ENCODE data around the gene DDB1.

DDB1 gene

GRCh38 chr11:61336171-61336935, 3.4 kb upstream of the DDB1 start:
- peak; percentile 76 to 77 for DNase-seq (ENCODE audit: low read depth in 2 of 2)

- no peak for DNase-seq (ENCODE audit: low read depth in 2 of 2)
Observed at GRCh38 chr11:61335355-61335710, 2.4 kb upstream of the DDB1 start.

- DNase-seq (ENCODE audit: low read depth in 2 of 2), result no peak
Observed at GRCh38 chr11:61334434-61335354, 1.8 kb upstream of the DDB1 start.

- DNase-seq (ENCODE audit: low read depth in 2 of 2), result peak in 1 of 2 donors; percentile 19
Observed at GRCh38 chr11:61333550-61334433, 887 bp upstream of the DDB1 start.

GRCh38 chr11:61332281-61332796, 566 bp downstream of the DDB1 start:
- DNase-seq (ENCODE audit: low read depth in 2 of 2), result no peak

- DNase-seq (ENCODE audit: low read depth in 2 of 2), result no peak
Observed at GRCh38 chr11:61331651-61332050, 1.3 kb downstream of the DDB1 start.

GRCh38 chr11:61329871-61330270, 3.0 kb downstream of the DDB1 start:
- no peak for DNase-seq (ENCODE audit: low read depth in 2 of 2)

GRCh38 chr11:61328351-61328750, 4.6 kb downstream of the DDB1 start:
- no peak for DNase-seq (ENCODE audit: low read depth in 2 of 2)

- no peak for DNase-seq (ENCODE audit: low read depth in 2 of 2)
Observed at GRCh38 chr11:61327669-61328071, 5.2 kb downstream of the DDB1 start.

GRCh38 chr11:61325649-61326414, 7.1 kb downstream of the DDB1 start:
- no peak for DNase-seq (ENCODE audit: low read depth in 2 of 2)

- DNase-seq (ENCODE audit: low read depth in 2 of 2), result no peak
Observed at GRCh38 chr11:61315260-61315659, 17.6 kb downstream of the DDB1 start.

GRCh38 chr11:61310749-61311148, 22.2 kb downstream of the DDB1 start:
- DNase-seq (ENCODE audit: low read depth in 2 of 2), result no peak

- no peak for DNase-seq (ENCODE audit: low read depth in 2 of 2)
Observed at GRCh38 chr11:61309739-61310138, 23.2 kb downstream of the DDB1 start.

- DNase-seq (ENCODE audit: low read depth in 2 of 2), result no peak
Observed at GRCh38 chr11:61309141-61309540, 23.8 kb downstream of the DDB1 start.

GRCh38 chr11:61307354-61307753, 25.6 kb downstream of the DDB1 start:
- no peak for DNase-seq (ENCODE audit: low read depth in 2 of 2)

GRCh38 chr11:61306221-61306620, 26.7 kb downstream of the DDB1 start:
- DNase-seq (ENCODE audit: low read depth in 2 of 2), result no peak

- DNase-seq (ENCODE audit: low read depth in 2 of 2), result no peak
Observed at GRCh38 chr11:61305417-61305816, 27.5 kb downstream of the DDB1 start.

GRCh38 chr11:61303725-61304124, 29.2 kb downstream of the DDB1 start:
- DNase-seq (ENCODE audit: low read depth in 2 of 2), result no peak

GRCh38 chr11:61302550-61302949, 30.4 kb downstream of the DDB1 start:
- DNase-seq (ENCODE audit: low read depth in 2 of 2), result no peak

GRCh38 chr11:61298663-61299244, 34.2 kb downstream of the DDB1 start:
- DNase-seq (ENCODE audit: low read depth in 2 of 2), result no peak

GRCh38 chr11:61297746-61298145, 35.2 kb downstream of the DDB1 start:
- DNase-seq (ENCODE audit: low read depth in 2 of 2), result no peak

Data from stimulated activated CD4-positive, alpha-beta T cell treated with anti-CD3 and anti-CD28 coated beads, Interleukin-1b, Interleukin-23, amount 100 ng/mL, for 4 hours (primary cell).